Suppressor macrophage (primary cell): ENCODE results near the gene OR9A4.
A peak's percentile ranks its signal among the peaks of the same experiment; 100 is the strongest.

Experiments used
- DNase-seq, 4 experiments: peaks; one replicate each; pipeline ENCODE4 v3.0.0-alpha.2; 2020 to 2022

The OR9A4 gene

DNA sequence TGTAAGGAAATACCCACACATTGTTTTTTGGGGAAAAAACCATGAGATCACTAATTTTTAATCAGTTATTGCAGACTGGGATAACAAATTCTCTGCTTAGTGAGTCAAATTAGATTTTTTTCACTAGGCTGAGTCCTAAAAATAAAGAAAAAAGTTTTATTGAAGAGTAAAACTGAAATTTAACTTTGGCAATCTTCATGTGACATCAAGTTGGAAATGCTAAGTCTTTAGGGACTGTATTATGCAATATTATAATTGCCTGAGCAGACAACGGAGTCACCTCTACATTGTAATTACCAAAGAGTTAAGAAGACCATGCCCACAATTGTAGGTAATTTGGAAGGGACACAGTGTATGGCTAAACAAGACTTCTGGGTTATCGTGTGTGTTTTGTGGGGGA, 32.8 kb downstream of the OR9A4 start:
- peak in 1 of 4 experiments; percentile 7 for DNase-seq

DNA sequence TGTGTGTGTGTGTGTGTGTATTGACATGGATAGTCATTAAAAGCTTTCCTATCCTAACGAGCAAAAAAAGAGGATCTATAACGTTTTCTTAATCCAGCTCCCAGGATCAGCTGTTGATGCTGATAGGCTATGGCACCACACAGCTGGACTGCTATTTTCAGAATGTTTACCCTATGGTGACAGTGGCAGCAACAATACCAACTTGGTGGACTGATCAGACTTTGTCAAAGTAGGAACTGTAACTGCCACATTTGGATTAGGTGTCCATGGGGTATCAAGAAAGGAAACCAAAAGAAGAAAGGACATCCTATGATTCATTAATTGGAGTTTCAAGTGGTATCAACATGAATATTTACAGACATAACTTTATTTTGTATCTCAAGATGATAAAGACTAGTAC, 33.3 kb downstream of the OR9A4 start:
- peak in 3 of 4 experiments; percentile 31 to 40 (median 38) for DNase-seq

DNA sequence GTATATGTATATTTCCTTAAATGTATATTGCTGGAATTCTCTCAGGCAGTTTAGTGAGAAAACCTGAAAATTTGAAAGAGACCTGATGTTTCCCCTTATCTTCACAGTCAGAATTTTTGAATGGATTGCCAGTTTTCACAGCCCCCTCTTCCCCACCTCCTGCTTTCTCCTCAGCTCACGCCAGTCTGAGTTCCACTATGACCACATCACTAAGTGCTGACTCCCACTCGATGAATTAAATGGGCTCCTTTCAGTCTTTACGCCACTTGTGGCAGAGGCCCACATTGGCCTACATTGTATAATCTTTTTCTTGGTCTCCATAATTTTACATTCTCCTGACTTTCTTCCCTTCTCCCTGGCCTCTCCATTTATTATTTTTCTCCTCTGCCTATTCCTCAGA, 33.7 kb downstream of the OR9A4 start:
- peak in 1 of 4 experiments; percentile 33 for DNase-seq

DNA sequence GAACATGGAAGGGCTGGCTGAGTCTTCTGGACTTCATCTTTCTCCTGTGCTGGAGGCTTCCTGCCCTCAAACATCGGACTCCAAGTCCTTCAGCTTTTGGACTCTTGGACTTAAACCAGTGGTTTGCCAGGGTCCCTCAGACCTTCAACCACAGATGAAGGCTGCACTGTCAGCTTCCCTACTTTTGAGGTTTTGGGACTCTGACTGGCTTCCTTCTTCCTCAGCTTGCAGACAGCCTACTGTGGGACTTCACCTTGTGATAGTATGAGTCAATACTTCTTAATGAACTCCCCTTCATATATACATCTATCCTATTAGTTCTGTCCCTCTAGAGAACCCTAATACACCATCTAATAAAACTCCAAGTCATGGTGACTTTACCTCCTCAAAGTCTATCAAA, 34.6 kb downstream of the OR9A4 start:
- peak; percentile 49 to 73 (median 70) for DNase-seq

DNA sequence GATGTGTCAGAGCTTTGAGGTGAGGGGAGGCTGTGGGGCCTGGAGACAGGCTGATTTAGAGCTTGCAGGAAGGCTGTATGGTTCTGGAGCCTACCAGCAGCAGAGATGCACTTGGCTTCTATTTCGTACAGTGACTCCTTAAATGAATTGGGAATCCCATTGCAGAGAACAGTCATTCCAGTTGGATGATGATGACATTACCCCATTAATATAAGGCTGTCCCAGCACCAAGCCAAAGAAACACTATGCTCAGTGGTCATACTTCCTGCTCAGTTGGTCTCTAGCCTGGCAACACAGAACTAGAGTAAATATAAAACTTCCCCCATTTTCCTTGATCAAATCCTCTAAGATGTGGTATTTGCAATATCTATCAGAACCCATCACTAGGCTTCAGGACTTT, 36.3 kb downstream of the OR9A4 start:
- peak in 2 of 4 experiments; percentile 34 to 43 for DNase-seq

DNA sequence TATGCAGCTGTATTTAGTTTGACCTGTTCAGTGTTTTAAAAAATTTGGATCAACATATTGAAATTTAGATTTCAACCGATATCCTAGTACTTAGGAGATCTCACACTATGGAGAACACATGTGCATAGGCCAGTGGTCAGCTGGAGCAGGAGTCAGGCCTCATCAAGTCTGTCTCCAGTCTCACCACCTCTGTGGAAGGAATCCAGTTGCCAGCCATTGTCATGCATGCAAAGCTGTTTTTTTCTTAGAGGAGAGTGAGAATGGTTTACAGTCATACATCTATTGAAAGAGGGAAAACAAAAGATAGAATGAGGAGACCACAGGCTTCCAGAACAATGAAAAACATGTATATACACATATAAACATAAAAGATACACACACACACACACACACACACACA, 38.1 kb downstream of the OR9A4 start:
- no peak for DNase-seq

DNA sequence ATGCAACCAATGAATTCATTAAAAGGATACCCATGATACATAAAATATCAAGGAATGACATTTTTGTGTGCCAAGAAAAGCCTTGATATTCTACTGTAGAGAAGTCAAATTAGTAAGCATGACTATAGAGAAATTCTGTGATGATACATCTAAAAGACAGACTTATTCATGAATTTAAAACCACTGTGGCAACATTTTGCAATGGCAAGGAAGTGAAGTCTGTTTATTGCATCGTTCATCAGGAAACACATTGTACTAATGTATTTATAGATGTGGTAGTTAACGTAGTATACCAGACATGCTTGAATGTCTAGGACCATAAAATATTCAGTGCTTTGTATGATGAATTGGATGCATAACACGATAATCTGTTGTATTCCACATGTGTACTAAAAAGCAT, 39.9 kb downstream of the OR9A4 start:
- DNase-seq, result peak; percentile 25 to 92 (median 77)

DNA sequence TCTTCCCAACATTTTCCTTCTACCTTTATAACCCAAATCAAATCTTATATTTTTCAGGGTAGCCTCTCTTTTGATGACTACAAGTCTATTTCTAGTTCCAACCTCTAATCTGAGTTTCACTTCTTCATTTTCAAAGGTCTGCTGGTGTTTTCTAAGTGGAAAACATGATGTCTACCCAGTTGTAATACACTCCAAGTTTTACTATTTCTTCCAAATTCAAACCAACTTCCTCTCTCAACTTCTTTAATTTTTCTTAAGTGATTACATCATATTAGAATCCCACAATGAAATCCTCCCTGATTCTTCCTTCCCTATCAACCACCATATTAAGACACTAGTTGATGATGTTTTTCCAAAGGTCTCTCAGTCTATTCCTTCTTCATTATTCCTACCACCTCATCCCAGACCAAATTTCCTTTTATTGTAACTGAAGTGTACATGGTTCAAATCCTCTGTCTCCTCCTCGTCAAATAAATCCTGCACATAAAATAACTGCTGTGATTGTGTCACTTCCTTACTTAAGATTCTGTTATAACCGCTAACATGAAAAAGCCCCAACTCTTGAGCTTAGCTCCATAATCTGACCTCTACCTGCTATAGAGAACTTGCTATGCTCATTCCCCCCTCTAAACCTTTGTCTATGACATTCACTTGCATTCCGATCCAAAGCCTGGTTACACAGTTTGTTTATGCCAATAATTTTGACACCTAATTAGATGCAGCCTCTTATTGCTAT, 44.7 kb downstream of the OR9A4 start:
- peak; percentile 40 to 94 (median 67) for DNase-seq
